HepG2 (cell line): ENCODE data around the gene RBM41. TPM values are rescaled to one million over a fixed set of nuclear protein-coding genes. Genes with fewer than 3 reads are reported as not detected.
"Not testable (repeated sequence)": the region's sequence is repeated elsewhere in the genome, so short reads cannot be mapped to it uniquely, and the experiment has no call there.

Experiments used
- ATAC-seq: fragments of 200-7000 bp; cut with Tn5 transposase; 3 replicates; pipeline ENCODE4 v1.9.1; 2020; ENCODE audit warnings: mild to moderate bottlenecking, moderate library complexity
- BruUV-seq: library from RNA; stranded (reverse); fragments of 400-500 nt; replicated peaks from 2 replicates; lab custom pipeline; 2021; lab: Mats Ljungman, UMichigan
- CTCF ChIA-PET: fragments of 300-600 bp; formaldehyde crosslinking; extraction: SDS; loops from one replicate; lab custom pipeline; 2021; ENCODE audit warnings: low total read pairs, inconsistent platforms, low intra/inter-chr PET ratio; lab: Yijun Ruan, JAX
- POLR2A ChIA-PET: fragments of 350-600 bp; sonication (Branson Sonifier 250); formaldehyde crosslinking; loops from one replicate; lab custom pipeline; 2020; ENCODE audit warnings: antibody characterized with exemption, inconsistent platforms; lab: Yijun Ruan, JAX
- DNase-seq: peaks from one replicate; pipeline ENCODE4 v3.0.0-alpha.2; 2015; ENCODE audit warnings: low spot score
- FAIRE-seq: peaks from 3 replicates; lab custom pipeline; 2011; peaks lifted over from hg19 to GRCh38; lab: Jason Lieb, UNC
- H2AFZ ChIP-seq: one replicate; pipeline ENCODE4 v1.6.1; 2011; ENCODE audit warnings: low read length, inconsistent platforms
- H3K27ac ChIP-seq: fragments of 300-600 bp; 3 replicates; pipeline ENCODE4 v1.8.0; 2011; ENCODE audit warnings: mixed run types, mild to moderate bottlenecking, mixed read lengths, low read length, inconsistent platforms; ENCODE audit not compliant: insufficient read depth; ENCODE audit errors: extremely low read length
- H3K27me3 ChIP-seq, 2 experiments: fragments of 200-600 bp in 1 of 2; 2 replicates in 1 of 2; 3 replicates in 1 of 2; pipeline versions ENCODE4 v1.6.0 to v1.8.0; 2011; ENCODE audit warnings: low read length in 2 of 2, mild to moderate bottlenecking in 2 of 2, moderate library complexity in 2 of 2, inconsistent platforms in 1 of 2; ENCODE audit not compliant: insufficient read depth in 2 of 2, control insufficient read depth in 1 of 2
- H3K36me3 ChIP-seq, 2 experiments: fragments of 200-600 bp in 1 of 2; replicated peaks in 1 of 2; 2 replicates in 1 of 2; 3 replicates in 1 of 2; pipeline versions ENCODE4 v1.5.1 to v1.8.0; 2011; ENCODE audit warnings: low read length in 2 of 2, inconsistent platforms in 1 of 2; ENCODE audit not compliant: insufficient read depth in 2 of 2, control insufficient read depth in 1 of 2
- H3K4me1 ChIP-seq: 2 replicates; pipeline ENCODE4 v1.5.1; 2012; ENCODE audit warnings: low read length, inconsistent platforms; ENCODE audit not compliant: insufficient read depth
- H3K4me2 ChIP-seq: 2 replicates; pipeline ENCODE4 v1.6.0; 2011; ENCODE audit warnings: low read depth, low read length, inconsistent platforms
- H3K4me3 ChIP-seq, 3 experiments: fragments of 200-600 bp in 1 of 3; sonication (generic), shearing (Covaris generic) in 1 of 3; replicated peaks in 1 of 3; 2 replicates each; pipeline ENCODE4 v1.5.1; 2011 to 2016; ENCODE audit warnings: low read length in 3 of 3, inconsistent platforms in 2 of 3, low read depth in 2 of 3, mild to moderate bottlenecking in 2 of 3, control low read depth in 1 of 3, mixed read lengths in 1 of 3; ENCODE audit not compliant: insufficient read depth in 1 of 3
- H3K79me2 ChIP-seq: one replicate; pipeline ENCODE4 v1.6.1; 2011; ENCODE audit warnings: low read length, inconsistent platforms; ENCODE audit not compliant: insufficient read depth
- H3K9ac ChIP-seq: 2 replicates; pipeline ENCODE4 v1.6.0; 2011; ENCODE audit warnings: mild to moderate bottlenecking, low read depth, low read length, inconsistent platforms; ENCODE audit not compliant: insufficient read depth
- H3K9me3 ChIP-seq: 2 replicates; pipeline ENCODE4 v1.5.1; 2012; ENCODE audit warnings: mild to moderate bottlenecking, low read length
- H4K20me1 ChIP-seq: 2 replicates; pipeline ENCODE4 v1.6.0; 2011; ENCODE audit warnings: inconsistent platforms, mild to moderate bottlenecking, low read length, moderate library complexity; ENCODE audit not compliant: insufficient read depth
- WGBS: methylation state at CpG from one replicate; pipeline ENCODE4 v1.1.6; 2017; ENCODE audit warnings: low lambda C conversion rate; 5-methylcytosine and 5-hydroxymethylcytosine counted together
- in situ Hi-C: cut with HindIII; loops from 2 replicates; pipeline ENCODE4 v1.10.0; 2017; ENCODE audit warnings: low pct_unique_long_range_greater_than_20kb; ENCODE audit not compliant: extremely low pct_ligation_motif_present
- intact Hi-C: fragments of 100-400 bp; cut with micrococcal nuclease; formaldehyde crosslinking; loops from one replicate; pipeline ENCODE4 v1.10.0; 2022; ENCODE audit not compliant: unreplicated experiment
- polyA plus RNA-seq, 8 experiments: library from polyadenylated mRNA; depleted of rRNA in 3 of 8; stranded (reverse) in 7 of 8; unstranded in 1 of 8; fragments of >200 nt; fragmentation: Illumina TruSeq in 4 of 8; extraction: Trizol in 4 of 8; gene quantifications; 2 replicates each; pipeline versions ENCODE4 v1.2.1 to v1.2.3, GENCODE V29; 2011 to 2016; ENCODE audit warnings: low read depth in 4 of 8, missing spikeins in 1 of 8, mixed read lengths in 1 of 8; ENCODE audit not compliant: insufficient read depth in 1 of 8
- total RNA-seq, 5 experiments: library from RNA; depleted of rRNA; stranded (reverse); fragments of >200 nt; fragmentation: Illumina TruSeq; extraction: Trizol; gene quantifications; 2 replicates each; pipeline ENCODE4 v1.2.3, GENCODE V29; 2016; ENCODE audit warnings: low read depth in 1 of 5

RBM41 gene
- total and polyA plus RNA-seq, 2 of the 13 experiments (the other 11 are each of a cell fraction or from before 2014, with no cell fraction given), result 6.5 to 15.4 TPM

- H3K4me2 ChIP-seq, H3K27me3 ChIP-seq, H3K36me3 ChIP-seq, H3K27ac ChIP-seq, intact Hi-C loops, H3K4me1 ChIP-seq, H3K9ac ChIP-seq, POLR2A ChIA-PET, in situ Hi-C loops, H2AFZ ChIP-seq, CTCF ChIA-PET, H4K20me1 ChIP-seq, ATAC-seq, H3K9me3 ChIP-seq, FAIRE-seq, DNase-seq, H3K4me3 ChIP-seq, H3K79me2 ChIP-seq, BruUV-seq: not testable (repeated sequence)
- 80% methylated on average over 3 of the region's 4 CpGs for WGBS
These were observed 39.0 kb upstream of the RBM41 start for GRCh38 chrX:107157618-107158017.

DNA sequence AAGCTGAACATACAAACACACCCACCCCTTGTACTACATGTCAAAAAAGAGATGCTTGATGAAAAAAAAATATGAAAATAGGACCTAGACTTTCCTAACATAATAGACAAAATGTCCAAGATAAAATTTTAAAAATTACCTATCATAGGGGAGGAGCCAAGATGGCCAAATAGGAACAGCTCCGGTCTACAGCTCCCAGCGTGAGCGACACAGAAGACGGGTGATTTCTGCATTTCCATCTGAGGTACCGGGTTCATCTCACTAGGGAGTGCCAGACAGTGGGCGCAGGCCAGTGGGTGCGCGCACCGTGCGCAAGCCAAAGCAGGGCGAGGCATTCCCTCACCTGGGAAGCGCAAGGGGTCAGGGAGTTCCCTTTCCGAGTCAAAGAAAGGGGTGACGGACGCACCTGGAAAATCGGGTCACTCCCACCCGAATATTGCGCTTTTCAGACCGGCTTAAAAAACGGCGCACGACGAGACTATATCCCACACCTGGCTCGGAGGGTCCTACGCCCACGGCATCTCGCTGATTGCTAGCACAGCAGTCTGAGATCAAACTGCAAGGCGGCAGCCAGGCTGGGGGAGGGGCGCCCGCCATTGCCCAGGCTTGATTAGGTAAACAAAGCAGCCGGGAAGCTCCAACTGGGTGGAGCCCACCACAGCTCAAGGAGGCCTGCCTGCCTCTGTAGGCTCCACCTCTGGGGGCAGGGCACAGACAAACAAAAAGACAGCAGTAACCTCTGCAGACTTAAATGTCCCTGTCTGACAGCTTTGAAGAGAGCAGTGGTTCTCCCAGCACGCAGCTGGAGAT, 37.2 kb upstream of the RBM41 start:
- H3K9ac ChIP-seq, H3K79me2 ChIP-seq, H3K9me3 ChIP-seq, ATAC-seq, H3K27ac ChIP-seq, CTCF ChIA-PET, POLR2A ChIA-PET, H3K27me3 ChIP-seq, FAIRE-seq, H3K36me3 ChIP-seq, H4K20me1 ChIP-seq, H3K4me1 ChIP-seq, H2AFZ ChIP-seq, BruUV-seq, H3K4me2 ChIP-seq, DNase-seq, intact Hi-C loops, H3K4me3 ChIP-seq, in situ Hi-C loops: not testable (repeated sequence)
- 90% methylated on average over 8 of the region's 32 CpGs for WGBS
